ENCODE data around the gene SIX1.

SIX1 gene

DNA sequence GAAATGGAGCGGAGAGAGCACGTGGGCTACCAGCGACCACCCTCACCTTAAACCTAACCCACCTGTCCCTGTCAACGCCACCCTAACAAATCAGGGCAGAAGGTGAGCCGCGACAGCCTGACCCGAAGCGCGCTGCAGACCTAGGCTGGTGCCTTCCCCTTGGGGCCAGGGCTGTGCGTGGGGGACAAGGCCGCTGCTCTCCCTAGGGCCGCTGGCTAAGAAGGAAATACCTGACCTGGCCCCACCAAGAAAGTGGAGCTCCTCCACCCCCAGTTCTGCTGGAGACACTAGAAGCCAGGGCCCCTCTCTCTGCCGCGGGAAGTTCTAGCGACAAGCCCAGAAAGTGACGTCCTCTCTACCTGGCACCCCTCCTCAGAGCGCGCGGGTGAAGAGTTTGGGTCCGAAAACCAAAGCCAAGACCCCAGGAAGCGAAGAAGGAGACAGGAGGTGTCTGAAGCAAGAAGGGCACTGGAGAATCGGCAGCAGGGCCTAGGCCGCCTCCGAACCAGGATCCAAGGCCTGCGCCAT lies 7.5 kb downstream of the SIX1 start:
- DNase-seq: no peak

DNA sequence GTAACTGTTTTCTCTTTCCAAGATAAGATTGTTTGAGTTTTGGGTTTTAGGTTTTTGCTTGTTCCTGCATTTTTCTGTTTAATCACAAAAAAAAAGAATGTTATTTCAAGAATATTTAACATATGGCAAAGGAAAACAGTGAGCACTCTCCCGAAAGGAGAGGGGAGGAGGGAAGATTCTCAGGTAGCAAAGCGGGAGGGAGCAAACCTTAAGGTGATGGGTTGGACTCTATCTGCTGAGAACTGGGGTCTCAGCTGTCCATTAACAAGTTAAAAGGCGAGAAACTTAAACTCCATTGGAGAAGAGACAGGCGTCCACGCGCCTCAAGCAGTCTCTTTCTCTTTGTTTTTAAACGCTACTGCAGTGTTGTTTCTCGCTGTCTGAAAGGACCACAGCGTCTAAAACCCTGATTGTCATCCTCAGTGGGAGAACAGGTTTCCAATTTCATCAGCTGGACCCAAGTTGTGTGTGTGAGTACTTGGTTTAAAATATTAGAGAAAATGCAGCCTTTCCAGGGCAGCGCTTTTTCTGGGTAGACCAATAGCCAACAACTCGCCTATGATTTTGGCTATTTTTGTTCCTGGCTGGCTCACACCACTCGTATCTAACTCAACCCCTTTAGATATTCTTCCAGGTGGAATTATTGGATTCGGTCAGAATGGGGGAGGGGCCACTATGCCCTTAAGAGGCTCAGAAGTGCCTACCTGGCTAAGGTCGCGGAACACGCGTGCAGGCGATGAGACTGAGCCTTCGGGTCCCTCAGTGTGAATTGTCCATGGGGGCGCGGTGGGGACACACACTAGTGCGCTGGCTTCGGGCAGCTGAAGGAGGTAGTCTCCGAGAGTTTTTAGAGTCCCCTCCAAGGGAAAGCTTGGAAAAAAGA lies 8.2 kb downstream of the SIX1 start:
- DNase-seq: no peak

DNA sequence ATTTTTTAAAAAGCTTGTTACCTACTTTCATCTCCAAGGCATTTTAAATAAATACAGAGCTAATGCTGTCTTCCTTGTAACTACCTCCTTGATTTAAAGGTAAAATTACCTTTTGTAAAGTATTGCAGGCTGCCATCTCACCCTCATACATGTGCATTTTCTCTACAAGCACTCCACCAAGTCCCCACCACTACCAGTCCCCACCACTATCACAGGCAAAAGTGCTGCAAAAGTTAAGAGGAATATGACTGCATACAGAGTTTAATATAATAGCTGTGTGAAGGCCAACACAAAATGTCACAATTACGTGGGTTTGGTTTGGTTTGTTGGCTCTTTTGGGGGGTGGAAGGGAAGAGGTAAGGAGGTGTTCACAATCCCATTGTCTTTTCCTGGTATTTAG lies 9.6 kb downstream of the SIX1 start:
- DNase-seq: no peak

DNA sequence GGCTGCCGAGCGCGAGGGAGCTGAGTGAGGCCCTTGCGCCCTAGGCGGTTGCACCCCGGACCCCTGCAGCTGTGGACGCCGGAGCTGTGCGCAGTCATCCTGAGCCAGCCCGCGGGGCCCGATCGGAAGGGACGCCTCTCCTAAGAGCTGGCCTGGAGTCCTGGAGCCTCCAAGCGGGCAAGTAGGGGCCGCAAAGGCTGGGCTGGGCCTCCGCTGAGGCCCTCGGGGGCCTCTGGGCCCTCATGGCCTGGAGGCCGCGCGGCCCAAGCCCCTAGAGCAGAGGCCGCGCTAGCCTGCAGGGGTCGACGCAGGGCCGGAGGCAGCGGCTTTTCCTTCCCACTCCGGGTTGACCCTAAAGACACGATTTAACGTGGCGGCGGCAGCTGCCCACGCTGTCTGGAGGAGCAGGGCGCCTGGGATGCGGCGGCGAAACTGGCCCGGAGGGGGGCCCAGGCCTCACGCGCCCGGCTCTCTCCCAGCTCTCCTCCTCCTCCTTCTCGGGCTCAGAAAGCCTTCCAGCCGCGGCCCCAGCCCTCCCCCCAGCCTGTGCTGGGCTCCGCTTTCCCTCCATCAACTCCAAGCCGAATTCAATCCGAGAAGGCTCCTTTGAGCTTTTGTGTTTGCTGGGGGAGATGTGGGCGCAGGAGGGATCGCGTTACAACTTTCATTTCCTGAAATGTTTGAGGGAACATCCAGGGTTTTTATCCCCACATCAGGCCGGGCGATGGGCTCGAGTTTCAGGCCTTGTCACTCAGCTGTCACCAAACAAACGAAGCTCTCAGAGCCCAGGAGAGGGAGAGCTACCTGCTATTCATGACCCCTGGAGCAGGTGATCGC lies 11.6 kb downstream of the SIX1 start:
- no peak for DNase-seq

DNA sequence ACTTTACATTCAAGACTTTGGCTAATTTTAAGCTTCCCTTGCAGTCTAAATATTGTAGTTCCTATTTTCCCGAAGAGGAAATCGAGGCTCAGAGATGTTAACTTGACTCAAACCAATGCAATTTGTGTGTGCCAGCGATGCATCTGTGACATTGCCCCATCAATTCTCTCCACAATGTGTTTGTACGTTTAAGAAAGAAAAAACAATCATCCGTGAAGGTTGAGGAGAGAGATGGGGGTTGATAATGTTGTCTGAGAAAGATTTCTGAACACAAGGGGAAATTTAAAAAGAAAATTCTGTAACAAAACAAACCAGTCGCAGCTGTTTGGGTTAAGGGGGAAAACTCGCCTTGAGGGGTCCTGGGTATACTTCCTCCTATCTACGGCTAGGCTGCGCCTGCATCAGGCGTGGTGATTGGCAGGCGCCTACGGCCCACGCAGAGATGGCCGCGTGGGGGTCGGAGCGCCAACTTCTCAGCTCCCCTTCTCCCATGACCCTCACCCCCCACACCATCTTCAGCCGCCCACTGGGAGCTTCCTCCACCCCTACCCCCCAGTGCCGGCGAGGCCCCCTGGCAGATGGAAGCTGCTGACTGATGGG lies 12.3 kb downstream of the SIX1 start:
- DNase-seq: no peak

DNA sequence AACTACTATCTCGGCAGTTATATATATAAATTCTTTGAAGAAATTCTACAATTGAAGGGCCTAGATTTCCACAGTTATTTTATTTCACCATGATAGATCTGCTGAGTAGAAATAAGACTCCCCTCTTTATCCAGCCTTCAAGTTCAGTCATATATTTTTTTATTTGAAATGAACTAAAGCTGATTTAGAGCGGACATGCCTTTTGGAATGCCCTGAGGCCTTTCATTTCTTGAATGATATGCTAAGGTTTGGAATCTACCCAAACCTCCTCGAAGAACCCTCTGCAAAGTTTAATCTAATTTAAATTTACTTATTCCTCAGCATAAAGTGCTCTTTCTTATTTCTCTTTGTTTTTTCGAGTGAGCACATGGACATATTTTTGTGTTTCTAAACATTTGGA lies 15.1 kb downstream of the SIX1 start:
- no peak for DNase-seq

DNA sequence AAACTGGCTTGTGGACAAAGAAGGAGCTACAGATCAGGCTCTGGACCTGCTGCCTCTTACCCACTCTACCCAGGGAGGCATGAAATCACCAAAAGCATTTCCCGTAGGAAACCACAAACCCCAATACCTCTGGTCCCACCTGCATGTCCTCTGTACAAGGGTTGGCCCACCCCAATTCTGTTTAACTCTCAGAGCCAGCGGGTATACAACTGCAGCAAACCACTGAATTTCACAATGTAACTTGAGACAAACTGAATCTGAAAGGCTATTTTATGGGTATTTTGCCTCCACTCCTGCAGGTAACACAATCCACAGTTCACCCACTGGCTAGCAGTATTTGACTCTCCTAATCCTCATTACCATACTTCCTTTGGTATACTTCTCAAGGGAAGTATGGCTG lies 16.5 kb downstream of the SIX1 start:
- DNase-seq: no peak

DNA sequence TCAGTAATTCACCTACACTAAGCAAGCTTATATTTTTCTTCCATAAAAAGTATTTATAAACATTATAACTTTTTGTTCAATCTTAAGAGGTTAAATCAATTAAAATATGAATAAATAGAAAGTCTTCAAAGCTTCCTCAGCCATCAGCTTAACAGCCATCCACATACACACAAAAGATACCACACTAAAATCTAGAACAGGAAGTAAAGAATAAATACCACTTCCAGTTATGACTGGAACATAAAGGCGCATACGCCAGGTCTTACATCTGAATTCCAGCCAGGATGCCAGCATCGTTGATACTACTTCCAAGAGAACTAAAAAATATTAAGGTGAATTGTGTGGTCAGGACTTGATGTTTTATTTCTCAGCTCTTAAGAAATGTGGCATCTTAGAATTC lies 17.0 kb downstream of the SIX1 start:
- DNase-seq: no peak

DNA sequence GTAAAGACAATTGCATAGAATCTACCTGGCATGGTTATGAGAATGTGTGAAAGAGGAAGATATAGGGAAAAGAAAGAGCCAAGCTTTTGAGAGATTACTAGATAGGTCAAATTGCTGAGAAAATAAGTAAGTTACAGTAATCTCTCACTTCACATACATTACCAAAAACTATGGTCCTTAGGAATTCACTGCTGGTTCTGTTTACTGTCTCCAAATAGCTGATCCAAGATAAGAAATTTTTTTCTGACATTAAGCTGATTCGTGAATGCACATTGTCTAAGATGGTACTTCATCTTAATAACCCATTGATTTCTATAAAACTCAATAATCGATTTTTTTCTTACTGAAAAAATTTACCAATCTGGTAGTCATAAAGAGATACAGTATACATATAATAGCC lies 17.4 kb downstream of the SIX1 start:
- DNase-seq: no peak

DNA sequence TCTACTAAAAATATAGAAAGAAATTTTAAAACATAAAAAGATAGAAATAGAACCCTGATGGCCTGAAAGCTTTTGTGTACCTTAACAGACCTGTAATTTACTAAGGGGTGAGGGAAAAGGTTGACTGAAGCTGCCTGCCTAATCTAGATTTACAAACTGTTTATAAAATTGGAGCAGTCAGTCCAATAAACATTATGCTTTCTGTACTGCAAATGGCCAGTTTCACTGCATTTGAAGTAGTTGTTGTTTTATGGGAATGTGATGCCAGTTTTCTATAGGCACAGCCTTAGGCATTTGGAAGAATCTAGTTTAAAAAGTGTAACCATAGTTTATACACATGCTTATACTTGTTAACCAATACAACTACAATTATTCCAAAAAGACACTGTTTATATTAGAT lies 19.1 kb downstream of the SIX1 start:
- no peak for DNase-seq

DNA sequence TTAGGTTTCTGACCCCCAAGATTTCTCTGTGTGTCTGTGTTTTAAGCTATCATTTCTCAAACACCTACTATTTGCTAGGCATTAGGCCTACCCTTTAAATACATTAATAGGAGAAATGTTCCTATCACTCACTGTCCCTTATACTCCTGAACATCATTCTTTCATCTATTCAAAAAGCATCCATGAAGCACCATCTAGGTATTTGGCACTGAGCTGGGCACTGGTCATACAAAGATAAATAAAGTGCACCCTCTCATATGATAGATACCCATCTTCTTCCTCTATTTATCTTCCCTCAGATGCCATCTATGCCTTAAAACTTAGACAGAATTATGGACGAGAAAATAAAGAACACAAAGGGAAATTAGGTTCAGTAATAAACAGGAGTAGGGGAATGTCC lies 20.4 kb downstream of the SIX1 start:
- no peak for DNase-seq

DNA sequence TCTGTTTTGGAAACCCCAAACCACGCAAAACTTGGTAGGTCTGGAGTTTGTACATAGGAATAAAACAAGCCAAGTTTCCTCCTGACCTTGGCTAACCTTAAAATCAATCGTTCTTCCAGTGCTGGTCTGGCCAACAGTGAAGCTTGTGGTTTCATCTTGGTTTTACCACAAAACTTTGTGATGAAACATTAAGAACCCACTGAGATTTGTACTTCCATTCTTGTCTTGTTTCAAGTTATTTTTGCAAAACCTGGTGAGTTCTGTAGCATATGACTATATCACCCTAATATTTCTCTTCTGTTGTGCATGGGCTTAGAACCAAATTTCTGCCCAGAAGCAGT lies 26.4 kb downstream of the SIX1 start:
- no peak for DNase-seq

DNA sequence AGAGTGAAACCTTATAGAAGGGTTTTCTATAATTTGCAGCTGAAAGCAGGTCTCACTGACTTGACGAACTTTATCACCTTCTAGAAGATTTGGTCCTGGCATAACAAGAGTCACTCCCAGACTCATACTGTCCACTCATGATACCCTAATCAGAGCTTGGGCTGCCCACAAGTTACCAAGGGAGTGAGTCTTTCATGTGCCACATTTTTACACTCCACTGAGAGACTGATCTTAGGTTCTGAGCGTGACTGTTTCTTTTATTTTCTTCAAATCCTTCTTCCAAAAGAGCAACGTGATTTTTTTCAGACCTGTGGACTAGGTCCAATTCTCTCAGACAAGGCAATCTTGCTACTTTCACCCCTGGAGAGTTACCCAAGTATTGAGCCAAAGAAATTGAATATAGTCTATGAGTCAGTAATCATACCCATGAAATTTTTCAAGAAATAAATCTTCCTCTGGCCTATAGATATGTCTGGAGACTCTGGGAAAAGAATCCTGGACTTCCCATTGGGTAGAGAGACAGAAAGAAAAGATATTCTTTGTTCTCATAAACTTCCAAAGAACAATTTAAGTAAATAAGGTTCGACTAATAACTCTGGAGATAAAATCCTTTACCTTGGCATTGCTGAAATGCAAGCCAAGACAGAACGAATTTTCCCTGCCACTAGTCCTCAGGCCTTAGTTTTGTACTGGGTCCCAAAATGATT lies 26.9 kb downstream of the SIX1 start:
- DNase-seq: no peak

DNA sequence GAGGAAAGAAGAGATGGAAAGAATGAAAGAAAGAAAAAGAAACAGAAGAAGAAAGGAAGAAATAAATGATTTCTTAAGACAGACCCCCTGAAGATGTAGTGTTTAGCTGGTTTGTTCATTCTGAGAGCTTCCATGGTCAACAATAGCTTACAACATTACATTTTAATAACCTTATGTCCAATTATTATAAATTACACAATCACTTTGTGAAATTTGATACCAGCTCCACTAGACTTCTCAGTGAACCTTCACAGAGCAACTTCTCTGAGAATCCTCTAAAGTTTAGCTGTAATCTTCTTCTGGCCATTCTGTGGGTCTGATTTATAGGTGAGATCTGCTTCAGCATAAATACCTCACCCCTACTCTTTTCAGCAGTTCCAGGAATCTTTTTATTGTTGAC lies 27.9 kb downstream of the SIX1 start:
- DNase-seq: no peak

DNA sequence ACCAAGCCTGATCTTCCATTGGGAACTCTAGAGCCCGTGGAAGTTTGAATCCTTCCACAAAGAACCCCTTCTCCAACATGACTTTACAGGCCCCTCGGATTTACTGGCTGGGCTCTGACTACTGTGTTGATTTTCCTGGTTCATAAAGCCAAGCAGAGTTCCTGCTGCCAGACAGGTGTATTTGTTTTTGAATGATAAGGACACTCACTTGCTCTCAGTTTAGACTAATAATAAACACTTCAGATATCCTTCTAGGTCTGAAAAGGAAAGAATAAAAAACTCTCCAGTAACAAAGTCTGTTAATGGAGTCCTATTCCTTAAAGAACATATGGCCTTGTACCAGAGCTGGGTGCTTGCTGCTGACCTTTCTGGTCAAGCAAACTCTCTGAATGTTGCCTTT lies 31.0 kb downstream of the SIX1 start:
- DNase-seq: no peak

DNA sequence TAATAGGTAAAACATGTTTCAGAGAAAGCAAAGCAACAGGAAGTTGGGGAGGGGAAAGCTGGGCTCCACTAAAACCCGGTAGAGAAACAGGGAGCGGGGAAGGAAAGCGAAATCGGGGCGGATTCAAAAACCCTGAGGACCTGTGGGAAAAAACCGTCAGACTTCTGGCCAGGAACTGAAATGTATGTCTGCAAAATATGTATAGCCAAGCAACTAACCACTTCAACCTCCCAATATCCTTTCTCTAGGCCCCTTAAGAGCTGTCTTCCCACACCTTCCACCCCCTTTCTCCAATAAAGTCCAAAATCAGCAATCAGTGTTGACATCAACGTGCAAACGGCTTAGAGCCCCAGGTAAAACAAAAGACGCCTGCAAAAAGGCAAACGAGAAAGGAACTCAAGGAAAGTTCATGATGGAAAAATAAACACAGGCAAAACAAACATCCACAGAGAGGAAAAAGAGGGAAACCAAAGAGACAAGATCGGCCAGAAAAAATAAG lies 32.8 kb downstream of the SIX1 start:
- no peak for DNase-seq

DNA sequence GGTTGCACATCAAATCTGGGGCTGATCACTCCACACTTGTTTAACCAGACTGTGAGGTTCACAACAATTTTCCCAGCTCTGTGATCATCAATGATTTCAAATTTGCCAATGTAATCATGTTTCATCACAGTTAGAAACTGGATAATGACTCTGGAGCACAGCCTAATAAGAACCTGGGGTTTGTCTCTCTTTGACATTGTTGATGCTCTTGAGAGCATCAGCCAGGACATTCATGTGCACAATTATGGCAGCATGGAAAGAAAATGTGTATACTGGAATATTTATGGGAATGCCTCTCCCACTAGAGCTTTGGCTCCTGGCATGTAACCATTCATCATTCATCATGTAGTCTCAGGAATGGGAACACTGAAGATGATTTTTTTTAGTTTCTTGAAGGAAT lies 47.0 kb downstream of the SIX1 start:
- DNase-seq: no peak

DNA sequence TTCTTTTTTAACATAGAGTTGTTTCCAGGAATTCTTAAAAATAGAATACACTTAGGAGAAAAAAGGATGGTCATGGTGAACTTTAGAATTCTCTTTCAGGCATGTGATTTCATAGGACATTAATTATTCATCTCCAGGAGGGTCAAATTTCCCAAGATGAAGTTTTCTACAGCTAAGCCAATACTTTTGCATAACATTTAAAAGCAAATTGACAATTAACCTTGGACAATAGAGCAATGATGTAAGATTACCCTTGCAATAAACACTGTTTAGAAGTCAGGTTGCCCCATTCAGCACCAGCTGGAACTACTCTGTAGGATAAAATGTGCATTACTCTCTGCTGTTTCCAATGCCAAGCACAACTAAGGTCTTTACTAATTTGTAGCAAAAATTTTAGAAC lies 49.5 kb downstream of the SIX1 start:
- no peak for DNase-seq

DNA sequence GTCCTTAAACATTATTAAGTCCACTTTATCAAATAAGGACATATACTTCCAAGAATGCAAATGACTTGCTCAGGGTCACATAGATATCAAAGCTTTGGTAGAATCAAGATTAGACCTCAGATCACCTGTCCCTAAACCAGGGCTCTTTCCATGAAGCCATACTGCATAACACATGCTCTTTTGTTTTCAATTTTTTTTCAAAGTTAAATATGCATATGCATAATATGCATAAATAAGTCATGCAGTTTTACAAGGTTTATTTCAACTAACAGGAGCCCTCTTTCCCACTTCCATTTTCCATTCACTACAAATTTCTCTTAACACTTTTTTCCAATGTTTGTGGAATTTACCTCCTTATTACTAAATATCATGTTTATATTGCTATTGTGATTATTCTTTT lies 53.1 kb downstream of the SIX1 start:
- no peak for DNase-seq

DNA sequence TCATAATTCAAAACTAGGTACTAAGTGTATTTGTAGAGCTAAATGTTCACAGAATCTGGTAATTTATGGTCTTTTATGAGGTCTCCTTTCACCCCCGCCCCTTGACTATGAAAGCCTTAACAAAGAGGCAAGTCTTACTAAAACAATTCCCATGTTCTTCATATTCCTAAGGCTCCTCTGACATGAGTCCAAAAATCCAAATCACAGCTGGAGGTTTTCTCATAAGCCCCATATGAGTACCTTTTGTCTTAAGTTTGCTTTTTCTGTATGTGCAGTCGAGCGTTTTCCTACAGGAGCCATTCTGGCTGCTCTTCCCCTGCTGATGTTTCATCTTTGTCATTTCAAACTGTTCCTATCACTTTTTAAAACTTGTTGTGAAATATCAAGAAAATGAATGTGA lies 55.2 kb downstream of the SIX1 start:
- no peak for DNase-seq

Measured in SIG-M5 (cell line).